ENCODE data around the gene AR. TPM values are rescaled to one million over a fixed set of nuclear protein-coding genes. Genes with fewer than 3 reads are reported as not detected.

Gene AR
- total RNA-seq, 1 donor from 2014 or later = 6.3 TPM

- DNase-seq (ENCODE audit: low read depth, low spot score) = no peak
- H3K36me3 Mint-ChIP-seq (ENCODE audit: low read depth) = no peaks in the 10 kb centered on the region
- H3K4me1 Mint-ChIP-seq = peaks cover 3% of the 10 kb centered on the region
- H3K9me3 Mint-ChIP-seq = peaks cover 3% of the 10 kb centered on the region
- TF ChIP-seq CTCF (conservative IDR thresholded peaks at IDR 0.05) = no peak
- H3K27me3 Mint-ChIP-seq (ENCODE audit: low read depth) = no peaks in the 10 kb centered on the region
- H3K4me3 Mint-ChIP-seq = no peak overlapping the region
- H3K27ac Mint-ChIP-seq (ENCODE audit: unreplicated experiment) = no peak overlapping the region
Observed at GRCh38 chrX:67538383-67538782, 5.4 kb upstream of the AR start.

GRCh38 chrX:67544281-67545035, 637 bp downstream of the AR start:
- peaks cover 6% of the 10 kb centered on the region for H3K27me3 Mint-ChIP-seq (ENCODE audit: low read depth)
- peaks cover 26% of the 10 kb centered on the region for H3K4me1 Mint-ChIP-seq
- no peak for TF ChIP-seq CTCF (conservative IDR thresholded peaks at IDR 0.05)
- no peaks in the 10 kb centered on the region for H3K36me3 Mint-ChIP-seq (ENCODE audit: low read depth)
- H3K4me3 Mint-ChIP-seq = peak overlapping the region; percentile 93
- H3K27ac Mint-ChIP-seq (ENCODE audit: unreplicated experiment) = no peak overlapping the region
- peaks cover 3% of the 10 kb centered on the region for H3K9me3 Mint-ChIP-seq
- peak; percentile 5 for DNase-seq (ENCODE audit: low read depth, low spot score)

- no peak for TF ChIP-seq CTCF (conservative IDR thresholded peaks at IDR 0.05)
- Mint-ChIP-seq H3K27ac (ENCODE audit: unreplicated experiment) (no peak overlapping the region), H3K9me3 (no peaks in the 10 kb centered on the region), H3K4me1 (peaks cover 26% of the 10 kb centered on the region), H3K36me3 (ENCODE audit: low read depth) (no peaks in the 10 kb centered on the region), H3K27me3 (ENCODE audit: low read depth) (peaks cover 6% of the 10 kb centered on the region), H3K4me3 (peak overlapping the region; percentile 93)
- DNase-seq (ENCODE audit: low read depth, low spot score) = peak; percentile 4
Observed at GRCh38 chrX:67545036-67545821, 1.4 kb downstream of the AR start.

- H3K27me3 Mint-ChIP-seq (ENCODE audit: low read depth) = peaks cover 6% of the 10 kb centered on the region
- H3K9me3 Mint-ChIP-seq = no peaks in the 10 kb centered on the region
- H3K4me3 Mint-ChIP-seq = peak overlapping the region; percentile 93
- H3K4me1 Mint-ChIP-seq = peaks cover 26% of the 10 kb centered on the region
- DNase-seq (ENCODE audit: low read depth, low spot score) = peak; percentile 12
- no peak for TF ChIP-seq CTCF (conservative IDR thresholded peaks at IDR 0.05)
- H3K27ac Mint-ChIP-seq (ENCODE audit: unreplicated experiment) = no peak overlapping the region
- no peaks in the 10 kb centered on the region for H3K36me3 Mint-ChIP-seq (ENCODE audit: low read depth)
Observed at GRCh38 chrX:67545893-67546495, 2.2 kb downstream of the AR start.

GRCh38 chrX:67546496-67547423, 2.9 kb downstream of the AR start:
- Mint-ChIP-seq H3K27me3 (ENCODE audit: low read depth) (peaks cover 6% of the 10 kb centered on the region), H3K9me3 (no peaks in the 10 kb centered on the region)
- DNase-seq (ENCODE audit: low read depth, low spot score) = no peak

More at GRCh38 chrX:67546496-67547423, 2.9 kb downstream of the AR start:
- H3K36me3 Mint-ChIP-seq (ENCODE audit: low read depth) = no peaks in the 10 kb centered on the region
- peaks cover 26% of the 10 kb centered on the region for H3K4me1 Mint-ChIP-seq
- peak overlapping the region; percentile 92 for H3K4me3 Mint-ChIP-seq
- TF ChIP-seq CTCF (conservative IDR thresholded peaks at IDR 0.05) = no peak
- peak overlapping the region; percentile 52 for H3K27ac Mint-ChIP-seq (ENCODE audit: unreplicated experiment)

Data from neural crest cell (in vitro differentiated cells).